GM23338 (cell line): ENCODE results near the gene KCNMA1. TPM values are rescaled to one million over a fixed set of nuclear protein-coding genes. Genes with fewer than 3 reads are reported as not detected.

ENCODE experiments used
- ATAC-seq: fragments of 200-7000 bp; cut with Tn5 transposase; 3 replicates; pipeline ENCODE4 v1.9.1; 2020
- DNase-seq: peaks from one replicate; pipeline ENCODE4 v3.0.0-alpha.2; 2015; ENCODE audit warnings: low spot score
- H2AFZ ChIP-seq: fragments of 200-600 bp; sonication (generic); 2 replicates; pipeline ENCODE4 v1.8.0; 2016; ENCODE audit warnings: antibody characterized with exemption, mild to moderate bottlenecking, moderate library complexity
- H3F3A ChIP-seq: fragments of 200-600 bp; sonication (generic); replicated peaks from 2 replicates; pipeline ENCODE4 v1.8.0; 2017; ENCODE audit warnings: antibody characterized with exemption, mixed run types, low read depth
- H3K27ac ChIP-seq: fragments of 200-600 bp; sonication (generic); 2 replicates; pipeline ENCODE4 v1.6.1; 2016; ENCODE audit warnings: low read depth
- H3K27me3 ChIP-seq: fragments of 200-600 bp; sonication (generic); 2 replicates; pipeline ENCODE4 v1.8.0; 2016; ENCODE audit warnings: mild to moderate bottlenecking, mixed run types, moderate library complexity; ENCODE audit not compliant: insufficient read depth
- H3K36me3 ChIP-seq: fragments of 200-600 bp; sonication (generic); 2 replicates; pipeline ENCODE4 v1.8.0; 2016; ENCODE audit warnings: mild to moderate bottlenecking; ENCODE audit not compliant: insufficient read depth
- H3K4me1 ChIP-seq: fragments of 200-600 bp; sonication (generic); 2 replicates; pipeline ENCODE4 v1.8.0; 2016; ENCODE audit warnings: mild to moderate bottlenecking, moderate library complexity; ENCODE audit not compliant: insufficient read depth
- H3K4me2 ChIP-seq: fragments of 200-600 bp; sonication (generic); 2 replicates; pipeline ENCODE4 v1.7.1; 2017; ENCODE audit warnings: mixed run types
- H3K4me3 ChIP-seq: fragments of 200-600 bp; sonication (generic); 2 replicates; pipeline ENCODE4 v1.6.1; 2016; ENCODE audit warnings: mixed run types
- H3K79me2 ChIP-seq: fragments of 200-600 bp; sonication (generic); replicated peaks from 2 replicates; pipeline ENCODE4 v1.8.0; 2017; ENCODE audit warnings: mild to moderate bottlenecking; ENCODE audit not compliant: insufficient read depth
- H3K9me2 ChIP-seq: fragments of 200-600 bp; sonication (generic); 2 replicates; pipeline ENCODE4 v1.8.0; 2017; ENCODE audit not compliant: insufficient read depth
- H4K20me1 ChIP-seq: fragments of 200-600 bp; sonication (generic); replicated peaks from 2 replicates; pipeline ENCODE4 v1.8.0; 2017; ENCODE audit warnings: mild to moderate bottlenecking; ENCODE audit not compliant: insufficient read depth
- H3K27ac Mint-ChIP-seq: 2 replicates; pipeline ENCODE4 v1.8.0; 2020; ENCODE audit warnings: inconsistent platforms, mild to moderate bottlenecking, moderate library complexity, mixed read lengths
- H3K27me3 Mint-ChIP-seq: 3 replicates; pipeline ENCODE4 v1.8.0; 2022; ENCODE audit warnings: low read depth, mild to moderate bottlenecking, moderate library complexity, mixed read lengths, inconsistent platforms; ENCODE audit not compliant: insufficient read depth, poor library complexity
- H3K36me3 Mint-ChIP-seq: 3 replicates; pipeline ENCODE4 v1.8.0; 2021; ENCODE audit warnings: low read depth, mild to moderate bottlenecking, inconsistent platforms, moderate library complexity, mixed read lengths
- H3K4me1 Mint-ChIP-seq: 3 replicates; pipeline ENCODE4 v1.8.0; 2020; ENCODE audit warnings: mild to moderate bottlenecking, inconsistent platforms, mixed read lengths
- H3K4me3 Mint-ChIP-seq: 3 replicates; pipeline ENCODE4 v1.8.0; 2021; ENCODE audit warnings: moderate library complexity, mild to moderate bottlenecking, inconsistent platforms, mixed read lengths
- H3K9me3 Mint-ChIP-seq: 3 replicates; pipeline ENCODE4 v1.8.0; 2020; ENCODE audit warnings: moderate library complexity, mild to moderate bottlenecking, inconsistent platforms, mixed read lengths
- CREB1 ChIP-seq: fragments of 250-450 bp; sonication (Bioruptor Pico); IDR thresholded peaks from 2 replicates; pipeline ENCODE4 v1.5.0; 2020; ENCODE audit warnings: low read depth, mild to moderate bottlenecking, moderate library complexity
- CTCF ChIP-seq, 2 experiments: fragments of 200-600 bp in 1 of 2; sonication (generic) in 1 of 2; conservative IDR thresholded peaks; 2 replicates each; pipeline versions ENCODE4 v1.5.1 to v1.6.1; 2016 to 2017; ENCODE audit warnings: antibody characterized with exemption in 2 of 2, low read depth in 2 of 2, mild to moderate bottlenecking in 2 of 2, moderate library complexity in 1 of 2
- ETS1 ChIP-seq: IDR thresholded peaks from 2 replicates; pipeline ENCODE4 v1.6.1; 2016; ENCODE audit warnings: antibody characterized with exemption
- EZH2 ChIP-seq: fragments of 200-600 bp; sonication (generic); IDR thresholded peaks from one replicate; pipeline ENCODE4 v1.8.0; 2017; ENCODE audit warnings: antibody characterized with exemption, mild to moderate bottlenecking, low read depth; ENCODE audit not compliant: unreplicated experiment
- JUNB ChIP-seq: IDR thresholded peaks from one replicate; pipeline ENCODE4 v1.6.1; 2016; ENCODE audit warnings: antibody characterized with exemption; ENCODE audit not compliant: unreplicated experiment
- STAT1 ChIP-seq: IDR thresholded peaks from one replicate; pipeline ENCODE4 v1.6.1; 2016; ENCODE audit warnings: antibody characterized with exemption; ENCODE audit not compliant: unreplicated experiment
- ZNF114 ChIP-seq: fragments of 250-450 bp; sonication (Bioruptor Pico); IDR thresholded peaks from 2 replicates; pipeline ENCODE4 v1.5.0; 2020; ENCODE audit warnings: mild to moderate bottlenecking, moderate library complexity
- ZNF331 ChIP-seq: fragments of 250-450 bp; sonication (Bioruptor Pico); IDR thresholded peaks from 2 replicates; pipeline ENCODE4 v1.5.0; 2020; ENCODE audit warnings: low read depth, mild to moderate bottlenecking, moderate library complexity
- ZNF462 ChIP-seq: fragments of 250-450 bp; sonication (Bioruptor Pico); IDR thresholded peaks from 2 replicates; pipeline ENCODE4 v1.5.0; 2020; ENCODE audit warnings: mild to moderate bottlenecking, moderate library complexity
- polyA plus RNA-seq: library from polyadenylated mRNA; unstranded; fragments of >200 nt; fragmentation: Nextera tagmentation; extraction: Ambion mirVana; gene quantifications from 2 replicates; pipeline ENCODE4 v1.2.1, GENCODE V29; 2016
- total RNA-seq: library from RNA; depleted of rRNA; stranded (reverse); fragments of >200 nt; shearing (Covaris generic); gene quantifications from 2 replicates; pipeline ENCODE4 v1.2.3, GENCODE V29; 2014

Gene KCNMA1
- total and polyA plus RNA-seq, 2 experiments from 2014 or later, result 8.2 to 9.0 TPM

GRCh38 chr10:77202857-77203256 lies 434.8 kb downstream of the KCNMA1 start:
- no peak overlapping the region for H3K4me3 ChIP-seq
- H3K4me1 Mint-ChIP-seq, result peaks cover 18% of the 10 kb centered on the region; the same call in 2 of the 3 replicates
- no peak for ATAC-seq
- H3K9me2 ChIP-seq, result no peaks in the 10 kb centered on the region
- TF ChIP-seq STAT1, result no peak
- no peak for TF ChIP-seq JUNB
- TF ChIP-seq CTCF (conservative IDR thresholded peaks at IDR 0.05; ENCODE audit: low read depth in 2 of 2), result no peak
- no peak for TF ChIP-seq ZNF331 (CRISPR knock-in tag)
- TF ChIP-seq EZH2, result no peak
- TF ChIP-seq ZNF114 (CRISPR knock-in tag), result no peak
- TF ChIP-seq ETS1, result no peak
- no peak for TF ChIP-seq CREB1 (CRISPR knock-in tag)
- no peak for TF ChIP-seq ZNF462 (CRISPR knock-in tag)
- peaks cover under 1% of the 10 kb centered on the region for H3K27me3 Mint-ChIP-seq
- H3K4me3 Mint-ChIP-seq, result no peak overlapping the region
- no peak for DNase-seq
- no peak overlapping the region for H3K27ac ChIP-seq
- H3K79me2 ChIP-seq, result no peaks in the 10 kb centered on the region
- no peak overlapping the region for H2AFZ ChIP-seq
- H3K4me2 ChIP-seq, result no peak overlapping the region
- peaks cover 11% of the 10 kb centered on the region; the same call in 1 of the 2 replicates for H3K4me1 ChIP-seq
- no peaks in the 10 kb centered on the region for H3F3A ChIP-seq
- H3K9me3 Mint-ChIP-seq, result peaks cover 4% of the 10 kb centered on the region; the same call in 1 of the 3 replicates
- H3K27ac Mint-ChIP-seq, result no peak overlapping the region
- H3K36me3 ChIP-seq, result no peaks in the 10 kb centered on the region
- H3K27me3 ChIP-seq, result no peaks in the 10 kb centered on the region
- H4K20me1 ChIP-seq, result no peaks in the 10 kb centered on the region
- no peaks in the 10 kb centered on the region for H3K36me3 Mint-ChIP-seq
